T-helper 1 cell treated with Interleukin-12 subunit alpha and Interleukin-12 subunit beta and Interleukin-4 antibody, amounts not matched to agents 30 μg/mL and 1 μg/mL, for 36 hours (primary cell): ENCODE measurements around the gene LIMS1.

Experiments used
- H3K27ac Mint-ChIP-seq: one replicate; pipeline ENCODE4 v1.8.0; 2021; ENCODE audit warnings: mild to moderate bottlenecking, mixed read lengths
- H3K27me3 Mint-ChIP-seq: one replicate; pipeline ENCODE4 v1.8.0; 2021; ENCODE audit warnings: low read depth, mixed read lengths
- H3K36me3 Mint-ChIP-seq: one replicate; pipeline ENCODE4 v1.8.0; 2021; ENCODE audit warnings: low read depth, mixed read lengths
- H3K4me1 Mint-ChIP-seq: one replicate; pipeline ENCODE4 v1.8.0; 2021; ENCODE audit warnings: low read depth, mixed read lengths
- H3K4me3 Mint-ChIP-seq: one replicate; pipeline ENCODE4 v1.8.0; 2021; ENCODE audit warnings: mild to moderate bottlenecking, moderate library complexity, mixed read lengths
- H3K9me3 Mint-ChIP-seq: one replicate; pipeline ENCODE4 v1.8.0; 2021; ENCODE audit warnings: mixed read lengths

LIMS1 gene

DNA sequence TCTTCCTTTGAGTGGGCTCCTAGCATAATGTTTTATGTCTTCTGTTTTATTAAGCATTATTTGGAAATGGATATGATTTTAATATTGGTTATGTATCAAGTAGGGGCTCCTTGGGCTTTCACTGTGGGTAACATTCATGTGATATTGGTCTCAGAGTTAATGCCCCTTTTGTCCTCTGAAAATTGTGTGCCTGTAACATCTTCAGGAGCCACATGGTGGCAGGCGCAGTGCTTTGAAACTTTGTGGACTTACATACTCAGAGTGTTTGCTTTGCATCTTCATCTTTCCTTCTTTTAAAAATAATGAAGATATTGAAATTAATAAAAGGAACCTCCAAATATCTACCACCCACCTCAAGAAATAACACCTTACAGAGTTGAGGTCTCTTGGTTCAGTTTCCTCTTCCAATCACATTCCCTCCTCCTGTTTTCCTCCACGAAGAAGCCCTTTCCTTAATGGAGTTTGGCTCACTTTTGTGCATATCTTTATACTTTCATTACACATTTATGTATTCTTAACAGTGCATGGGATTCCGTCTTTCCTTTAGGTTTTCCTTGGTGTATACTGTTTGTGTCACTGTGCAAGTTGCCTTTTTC is 73.5 kb downstream of the LIMS1 start:
- H3K27me3 Mint-ChIP-seq: no peaks in the 10 kb centered on the region
- no peaks in the 10 kb centered on the region for H3K36me3 Mint-ChIP-seq
- H3K4me1 Mint-ChIP-seq: peaks cover 61% of the 10 kb centered on the region
- H3K4me3 Mint-ChIP-seq: no peak overlapping the region
- no peak overlapping the region for H3K27ac Mint-ChIP-seq
- H3K9me3 Mint-ChIP-seq: no peaks in the 10 kb centered on the region

- H3K9me3 Mint-ChIP-seq: no peaks in the 10 kb centered on the region
- peak overlapping the region; percentile 59 for H3K4me3 Mint-ChIP-seq
- peak overlapping the region; percentile 86 for H3K27ac Mint-ChIP-seq
- no peaks in the 10 kb centered on the region for H3K27me3 Mint-ChIP-seq
- no peaks in the 10 kb centered on the region for H3K36me3 Mint-ChIP-seq
- H3K4me1 Mint-ChIP-seq: peaks cover 73% of the 10 kb centered on the region
Measured at GRCh38 chr2:108611021-108611420, 76.8 kb downstream of the LIMS1 start.

DNA sequence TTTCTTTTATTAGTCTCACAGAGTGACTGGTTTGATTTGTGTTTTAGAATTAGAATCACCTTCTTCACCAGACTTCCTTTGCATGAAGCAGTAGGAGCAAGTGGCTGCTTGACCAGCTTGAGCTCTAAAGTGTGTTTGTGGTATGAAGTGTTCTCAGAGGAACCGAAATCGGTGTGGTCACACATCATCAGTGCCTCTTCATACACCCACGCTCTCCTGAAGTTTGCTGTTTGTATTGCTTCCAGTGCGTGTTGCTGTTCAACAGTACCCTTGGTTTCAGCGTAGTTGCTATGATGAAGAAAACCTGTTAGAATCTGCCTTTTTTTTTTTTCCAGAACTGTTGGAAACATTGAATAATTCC is 77.9 kb downstream of the LIMS1 start:
- Mint-ChIP-seq H3K4me3 (peak overlapping the region; percentile 62), H3K27me3 (no peaks in the 10 kb centered on the region), H3K36me3 (no peaks in the 10 kb centered on the region), H3K9me3 (no peaks in the 10 kb centered on the region), H3K27ac (peak overlapping the region; percentile 90), H3K4me1 (peaks cover 70% of the 10 kb centered on the region)

- no peaks in the 10 kb centered on the region for H3K9me3 Mint-ChIP-seq
- peak overlapping the region; percentile 90 for H3K27ac Mint-ChIP-seq
- peak overlapping the region; percentile 62 for H3K4me3 Mint-ChIP-seq
- H3K27me3 Mint-ChIP-seq: no peaks in the 10 kb centered on the region
- no peaks in the 10 kb centered on the region for H3K36me3 Mint-ChIP-seq
- H3K4me1 Mint-ChIP-seq: peaks cover 70% of the 10 kb centered on the region
Measured at GRCh38 chr2:108612514-108613183, 78.4 kb downstream of the LIMS1 start.

DNA sequence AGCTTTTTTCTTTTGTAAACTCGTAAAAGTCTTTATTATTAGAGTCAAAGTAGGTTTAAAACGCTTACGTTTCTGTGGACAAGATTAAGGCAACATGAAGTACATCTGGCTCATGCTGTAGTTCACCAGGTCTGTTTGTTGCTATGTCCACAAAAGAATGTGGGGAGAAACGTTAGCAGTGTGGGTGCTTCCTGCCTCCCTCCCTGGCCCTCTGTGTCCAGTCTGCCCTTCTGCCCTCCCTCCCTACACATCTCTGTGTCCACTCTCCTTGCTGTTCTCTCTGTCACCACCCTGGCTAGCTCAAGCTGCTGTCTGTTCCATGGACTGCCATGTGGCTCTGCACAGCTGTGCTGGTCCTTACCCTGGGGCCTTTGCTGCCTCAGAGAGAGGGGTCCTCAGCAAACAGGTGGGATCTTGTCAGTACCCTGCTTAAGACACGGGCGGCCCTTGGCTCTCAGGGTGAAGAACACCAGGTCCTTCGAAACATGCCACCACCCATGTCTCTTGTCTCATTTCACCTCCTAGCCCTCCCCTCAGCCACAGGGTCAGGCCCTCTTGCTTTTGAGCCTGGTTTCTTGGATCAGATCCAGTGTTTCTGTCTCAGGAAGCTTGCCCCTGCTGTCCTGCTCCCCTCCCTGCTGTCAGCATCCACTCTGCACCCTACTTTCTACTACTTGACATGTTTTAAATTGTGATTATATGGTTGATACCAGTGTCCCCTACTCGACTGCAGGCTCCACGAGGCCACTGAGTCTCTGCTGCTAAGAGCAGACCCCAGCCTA is 79.2 kb downstream of the LIMS1 start:
- Mint-ChIP-seq H3K27me3 (no peaks in the 10 kb centered on the region), H3K9me3 (no peaks in the 10 kb centered on the region), H3K4me3 (no peak overlapping the region), H3K4me1 (peaks cover 72% of the 10 kb centered on the region), H3K27ac (peak overlapping the region; percentile 90), H3K36me3 (no peaks in the 10 kb centered on the region)

DNA sequence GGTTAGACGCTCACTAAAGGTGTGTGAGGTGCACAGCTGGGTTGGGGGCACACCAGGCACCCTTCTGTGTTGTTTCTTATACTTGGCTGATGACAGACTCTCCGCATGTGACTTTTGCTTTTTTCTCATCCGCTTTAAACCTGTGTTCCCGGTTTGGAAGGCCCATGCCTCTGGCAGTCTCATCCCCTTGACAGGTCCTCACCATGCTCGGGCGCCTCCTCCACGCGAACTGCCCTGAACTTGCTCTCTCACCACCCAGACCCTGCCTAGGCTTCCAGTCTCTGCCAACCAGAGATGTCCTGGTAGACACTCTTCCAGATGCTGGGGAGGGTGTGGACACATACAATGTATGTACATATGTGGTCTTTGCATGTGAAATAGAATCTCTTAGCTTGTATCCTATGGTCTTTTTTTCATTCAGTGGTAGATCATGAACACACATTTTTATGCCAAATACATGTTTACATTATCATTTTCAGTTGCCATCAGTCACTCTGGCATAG is 79.8 kb downstream of the LIMS1 start:
- Mint-ChIP-seq H3K4me1 (peaks cover 71% of the 10 kb centered on the region), H3K27ac (peak overlapping the region; percentile 90), H3K9me3 (no peaks in the 10 kb centered on the region), H3K27me3 (no peaks in the 10 kb centered on the region), H3K4me3 (peak overlapping the region; percentile 13), H3K36me3 (no peaks in the 10 kb centered on the region)

GRCh38 chr2:108614659-108615058 is 80.4 kb downstream of the LIMS1 start:
- Mint-ChIP-seq H3K27ac (peak overlapping the region; percentile 90), H3K36me3 (no peaks in the 10 kb centered on the region)

GRCh38 chr2:108615480-108616090 is 81.3 kb downstream of the LIMS1 start:
- no peaks in the 10 kb centered on the region for H3K36me3 Mint-ChIP-seq
- no peaks in the 10 kb centered on the region for H3K9me3 Mint-ChIP-seq
- peak overlapping the region; percentile 85 for H3K27ac Mint-ChIP-seq
- H3K4me1 Mint-ChIP-seq: peaks cover 76% of the 10 kb centered on the region
- peak overlapping the region; percentile 35 for H3K4me3 Mint-ChIP-seq
- H3K27me3 Mint-ChIP-seq: no peaks in the 10 kb centered on the region

More at GRCh38 chr2:108614659-108615058, 80.4 kb downstream of the LIMS1 start:
- H3K9me3 Mint-ChIP-seq: no peaks in the 10 kb centered on the region
- no peaks in the 10 kb centered on the region for H3K27me3 Mint-ChIP-seq
- H3K4me1 Mint-ChIP-seq: peaks cover 71% of the 10 kb centered on the region
- H3K4me3 Mint-ChIP-seq: peak overlapping the region; percentile 43

GRCh38 chr2:108616318-108616717 is 82.0 kb downstream of the LIMS1 start:
- Mint-ChIP-seq H3K27me3 (no peaks in the 10 kb centered on the region), H3K27ac (peak overlapping the region; percentile 85), H3K4me3 (no peak overlapping the region), H3K9me3 (no peaks in the 10 kb centered on the region), H3K4me1 (peaks cover 79% of the 10 kb centered on the region), H3K36me3 (peaks cover 3% of the 10 kb centered on the region)

DNA sequence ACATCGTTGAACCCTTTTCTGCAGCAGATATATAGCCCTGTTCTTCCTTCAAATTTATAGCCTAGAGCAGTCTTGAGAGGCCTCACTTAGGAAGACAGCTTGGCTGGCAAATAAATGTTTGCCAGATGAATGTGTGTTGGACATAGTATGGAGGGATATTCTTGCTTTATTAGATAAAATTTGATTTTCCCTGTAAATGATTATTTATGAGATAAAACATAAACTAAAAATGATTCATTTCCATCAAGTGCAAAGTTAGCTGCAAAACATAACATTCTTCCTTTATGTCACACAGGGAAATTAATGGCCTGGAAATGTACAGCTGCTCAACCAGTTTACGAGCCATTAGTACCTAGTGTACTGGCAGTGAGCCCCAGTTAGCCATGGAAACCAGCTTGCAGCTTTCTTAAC is 82.5 kb downstream of the LIMS1 start:
- peaks cover 82% of the 10 kb centered on the region for H3K4me1 Mint-ChIP-seq
- H3K27ac Mint-ChIP-seq: peak overlapping the region; percentile 29
- no peaks in the 10 kb centered on the region for H3K27me3 Mint-ChIP-seq
- no peak overlapping the region for H3K4me3 Mint-ChIP-seq
- H3K36me3 Mint-ChIP-seq: peaks cover 3% of the 10 kb centered on the region
- H3K9me3 Mint-ChIP-seq: no peaks in the 10 kb centered on the region

DNA sequence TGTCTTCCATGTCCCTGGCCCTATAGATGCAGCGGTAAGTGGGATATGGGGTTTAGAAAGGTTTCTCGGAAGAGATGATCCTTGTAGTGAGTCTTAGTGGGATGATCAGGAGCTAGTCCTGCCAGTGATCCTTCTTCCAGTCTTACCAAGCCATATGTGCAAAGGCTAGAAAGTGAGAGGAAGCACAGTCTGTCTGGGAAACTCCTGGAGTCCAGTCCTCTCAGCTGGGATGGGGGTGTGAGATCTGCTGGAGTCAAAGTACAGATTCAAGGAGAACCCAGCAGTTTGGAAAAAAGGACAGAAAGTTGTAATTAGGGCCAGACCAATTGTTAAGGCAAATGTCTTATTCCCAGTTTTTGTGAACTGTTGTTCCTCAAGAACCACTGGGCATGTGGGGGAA is 83.3 kb downstream of the LIMS1 start:
- Mint-ChIP-seq H3K4me3 (peak overlapping the region; percentile 23), H3K36me3 (peaks cover 3% of the 10 kb centered on the region), H3K9me3 (no peaks in the 10 kb centered on the region), H3K27ac (peak overlapping the region; percentile 58), H3K27me3 (no peaks in the 10 kb centered on the region), H3K4me1 (peaks cover 75% of the 10 kb centered on the region)

DNA sequence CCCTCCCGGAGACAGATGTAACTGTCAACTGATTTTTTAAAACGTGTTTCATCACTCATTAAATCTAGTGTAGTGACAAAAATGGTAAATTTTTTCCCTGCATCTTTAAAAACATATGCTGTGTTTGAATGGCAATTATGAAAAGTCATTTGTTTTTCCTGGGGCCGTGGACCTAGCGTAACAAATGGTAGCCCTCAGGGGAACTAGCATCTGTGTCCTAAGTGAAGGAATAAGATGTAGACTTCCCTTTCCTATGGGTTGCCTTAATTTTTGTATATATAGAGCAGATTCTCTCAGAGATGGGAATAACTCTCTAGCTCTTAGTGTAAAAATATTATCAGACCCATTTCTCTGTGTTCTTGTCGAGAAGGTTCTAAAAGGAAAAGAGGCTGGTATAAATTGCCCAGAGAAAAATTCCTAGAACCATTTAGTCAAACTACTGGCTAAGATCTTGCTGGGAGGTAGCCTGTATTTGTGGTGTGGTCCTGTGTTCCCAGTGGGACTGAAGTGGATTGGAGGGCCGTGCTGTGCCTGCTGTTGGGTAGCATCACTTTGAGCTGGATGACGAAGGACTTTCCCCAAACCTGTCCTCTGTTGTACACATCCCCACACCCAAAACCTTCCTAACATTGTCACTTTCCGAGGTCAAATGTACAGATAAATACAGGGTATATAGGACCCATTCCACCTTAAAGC is 85.8 kb downstream of the LIMS1 start:
- Mint-ChIP-seq H3K27me3 (no peaks in the 10 kb centered on the region), H3K9me3 (no peaks in the 10 kb centered on the region), H3K4me1 (peaks cover 67% of the 10 kb centered on the region), H3K4me3 (peak overlapping the region; percentile 95), H3K27ac (peak overlapping the region; percentile 94), H3K36me3 (peaks cover 5% of the 10 kb centered on the region)

- H3K9me3 Mint-ChIP-seq: no peaks in the 10 kb centered on the region
- H3K27me3 Mint-ChIP-seq: no peaks in the 10 kb centered on the region
- H3K4me1 Mint-ChIP-seq: peaks cover 67% of the 10 kb centered on the region
- peaks cover 8% of the 10 kb centered on the region for H3K36me3 Mint-ChIP-seq
- H3K4me3 Mint-ChIP-seq: peak overlapping the region; percentile 95
- peak overlapping the region; percentile 94 for H3K27ac Mint-ChIP-seq
Measured at GRCh38 chr2:108620656-108621055, 86.4 kb downstream of the LIMS1 start.

- Mint-ChIP-seq H3K4me1 (peaks cover 67% of the 10 kb centered on the region), H3K9me3 (no peaks in the 10 kb centered on the region), H3K27me3 (no peaks in the 10 kb centered on the region), H3K27ac (peak overlapping the region; percentile 94), H3K4me3 (peak overlapping the region; percentile 95), H3K36me3 (peaks cover 8% of the 10 kb centered on the region)
Measured at GRCh38 chr2:108621087-108621559, 86.9 kb downstream of the LIMS1 start.
